Measurements from ENCODE around the gene CRIP3. TPM values are rescaled to one million over a fixed set of nuclear protein-coding genes. Genes with fewer than 3 reads are reported as not detected.

Gene CRIP3
- total and polyA plus RNA-seq, 4 donors: 1.1 to 9.5 (median 2.4) TPM

DNA sequence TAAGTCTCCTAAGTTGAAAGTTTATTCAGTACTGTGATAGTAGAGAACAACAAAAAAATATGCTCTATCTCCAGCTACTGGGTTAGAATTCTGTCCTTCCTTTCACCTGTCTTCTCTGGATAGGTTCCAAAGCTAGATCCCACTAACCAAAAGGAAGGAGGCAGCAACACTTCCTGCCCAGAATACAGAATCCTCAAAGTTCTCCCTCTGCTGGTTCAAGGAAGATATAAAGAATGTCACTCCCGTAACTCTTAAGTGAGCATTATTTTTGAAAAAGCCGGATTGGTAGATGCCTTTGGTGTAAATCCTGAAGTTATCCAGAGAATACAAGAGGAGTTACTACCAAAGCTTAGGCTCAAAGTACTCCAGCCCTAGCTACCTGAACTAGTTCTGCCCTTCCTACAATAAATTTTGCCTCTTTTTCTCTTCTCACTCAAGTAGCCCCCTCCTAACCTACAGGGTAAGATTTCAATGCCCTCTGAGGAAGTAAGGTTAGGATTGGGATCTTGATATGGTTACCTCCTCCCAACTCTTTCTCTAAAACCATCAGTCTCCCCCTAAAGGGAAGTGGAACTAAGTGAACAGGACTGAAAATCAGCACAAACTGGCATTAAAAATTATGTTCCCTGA is 26.0 kb upstream of the CRIP3 start:
- Histone ChIP-seq H3K4me1 (ENCODE audit: control insufficient read depth in 4 of 4, insufficient read depth in 4 of 4, low read length in 3 of 4) (peaks cover 0 to 2% (median 0%) of the 10 kb centered on the region in 4 donors), H3K9ac (ENCODE audit: low read depth in 1 of 2, low read length in 2 of 2) (no peak overlapping the region), H3K9me3 (ENCODE audit: control insufficient read depth in 4 of 4, low read length in 3 of 4) (no peaks in the 10 kb centered on the region), H3K4me3 (ENCODE audit: low read depth in 1 of 3, low read length in 3 of 3) (no peak overlapping the region), H3K27ac (ENCODE audit: low read depth in 1 of 2, low read length in 2 of 2) (no peak overlapping the region), H3K36me3 (ENCODE audit: control insufficient read depth in 4 of 4, insufficient read depth in 3 of 4, low read depth in 1 of 4, low read length in 3 of 4) (peaks cover 2 to 18% (median 9%) of the 10 kb centered on the region in 4 donors), H3K27me3 (ENCODE audit: control insufficient read depth in 4 of 4, insufficient read depth in 4 of 4, low read length in 3 of 4) (no peaks in the 10 kb centered on the region)
- 50% methylated on average over 2 of the region's 2 CpGs for WGBS
- DNase-seq (ENCODE audit: low spot score): no peak
- TF ChIP-seq YY1 (IDR thresholded peaks at IDR 0.05) (no peak), RAD21 (IDR thresholded peaks at IDR 0.05) (peak; percentile 71 to 77)
- TF ChIP-seq, protein P1, sequence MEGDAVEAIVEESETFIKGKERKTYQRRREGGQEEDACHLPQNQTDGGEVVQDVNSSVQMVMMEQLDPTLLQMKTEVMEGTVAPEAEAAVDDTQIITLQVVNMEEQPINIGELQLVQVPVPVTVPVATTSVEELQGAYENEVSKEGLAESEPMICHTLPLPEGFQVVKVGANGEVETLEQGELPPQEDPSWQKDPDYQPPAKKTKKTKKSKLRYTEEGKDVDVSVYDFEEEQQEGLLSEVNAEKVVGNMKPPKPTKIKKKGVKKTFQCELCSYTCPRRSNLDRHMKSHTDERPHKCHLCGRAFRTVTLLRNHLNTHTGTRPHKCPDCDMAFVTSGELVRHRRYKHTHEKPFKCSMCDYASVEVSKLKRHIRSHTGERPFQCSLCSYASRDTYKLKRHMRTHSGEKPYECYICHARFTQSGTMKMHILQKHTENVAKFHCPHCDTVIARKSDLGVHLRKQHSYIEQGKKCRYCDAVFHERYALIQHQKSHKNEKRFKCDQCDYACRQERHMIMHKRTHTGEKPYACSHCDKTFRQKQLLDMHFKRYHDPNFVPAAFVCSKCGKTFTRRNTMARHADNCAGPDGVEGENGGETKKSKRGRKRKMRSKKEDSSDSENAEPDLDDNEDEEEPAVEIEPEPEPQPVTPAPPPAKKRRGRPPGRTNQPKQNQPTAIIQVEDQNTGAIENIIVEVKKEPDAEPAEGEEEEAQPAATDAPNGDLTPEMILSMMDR (IDR thresholded peaks at IDR 0.05; ENCODE audit: low read depth, low read length, missing input control): peak; percentile 44

DNA sequence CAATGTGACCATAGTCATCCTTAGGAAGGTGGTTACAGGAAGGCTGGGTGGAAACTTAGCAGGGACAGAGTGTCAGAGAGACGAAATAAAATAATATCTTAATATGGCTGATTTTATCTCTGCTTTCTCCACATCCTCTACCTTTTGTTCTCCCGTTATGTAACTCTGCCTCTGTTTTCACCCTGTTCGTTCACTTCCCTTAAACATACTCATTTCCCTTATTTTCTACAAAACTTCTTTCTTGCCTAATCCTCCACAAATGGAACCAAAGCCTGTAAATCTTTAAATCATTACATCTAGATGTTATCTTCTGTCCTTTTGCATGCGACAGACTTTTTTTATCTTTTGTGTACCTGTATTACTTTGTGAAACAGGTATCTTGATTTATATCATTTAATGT is 23.3 kb upstream of the CRIP3 start:
- Histone ChIP-seq H3K4me1 (ENCODE audit: control insufficient read depth in 4 of 4, insufficient read depth in 4 of 4, low read length in 3 of 4) (peaks cover 0 to 2% (median 0%) of the 10 kb centered on the region in 4 donors), H3K36me3 (ENCODE audit: control insufficient read depth in 4 of 4, insufficient read depth in 3 of 4, low read depth in 1 of 4, low read length in 3 of 4) (peaks cover 0 to 5% (median 0%) of the 10 kb centered on the region in 4 donors), H3K9ac (ENCODE audit: low read depth in 1 of 2, low read length in 2 of 2) (no peak overlapping the region), H3K9me3 (ENCODE audit: control insufficient read depth in 4 of 4, low read length in 3 of 4) (no peaks in the 10 kb centered on the region), H3K27ac (ENCODE audit: low read depth in 1 of 2, low read length in 2 of 2) (no peak overlapping the region), H3K4me3 (ENCODE audit: low read depth in 1 of 3, low read length in 3 of 3) (no peak overlapping the region), H3K27me3 (ENCODE audit: control insufficient read depth in 4 of 4, insufficient read depth in 4 of 4, low read length in 3 of 4) (no peaks in the 10 kb centered on the region)
- no peak for DNase-seq (ENCODE audit: low spot score)
- no peak for TF ChIP-seq NR2F2 (IDR thresholded peaks at IDR 0.05)
- no peak for TF ChIP-seq GABPA (IDR thresholded peaks at IDR 0.05 in 1 of 2, conservative IDR thresholded peaks at IDR 0.05 in 1 of 2)
- TF ChIP-seq JUND (IDR thresholded peaks at IDR 0.05): no peak
- TF ChIP-seq, protein P1 (IDR thresholded peaks at IDR 0.05; ENCODE audit: low read depth, low read length, missing input control): no peak
- no peak for TF ChIP-seq YY1 (IDR thresholded peaks at IDR 0.05)
- TF ChIP-seq EGR1 (IDR thresholded peaks at IDR 0.05; ENCODE audit: low read depth in 2 of 2): no peak
- no peak for TF ChIP-seq HNF4G (IDR thresholded peaks at IDR 0.05)
- TF ChIP-seq, protein P2, sequence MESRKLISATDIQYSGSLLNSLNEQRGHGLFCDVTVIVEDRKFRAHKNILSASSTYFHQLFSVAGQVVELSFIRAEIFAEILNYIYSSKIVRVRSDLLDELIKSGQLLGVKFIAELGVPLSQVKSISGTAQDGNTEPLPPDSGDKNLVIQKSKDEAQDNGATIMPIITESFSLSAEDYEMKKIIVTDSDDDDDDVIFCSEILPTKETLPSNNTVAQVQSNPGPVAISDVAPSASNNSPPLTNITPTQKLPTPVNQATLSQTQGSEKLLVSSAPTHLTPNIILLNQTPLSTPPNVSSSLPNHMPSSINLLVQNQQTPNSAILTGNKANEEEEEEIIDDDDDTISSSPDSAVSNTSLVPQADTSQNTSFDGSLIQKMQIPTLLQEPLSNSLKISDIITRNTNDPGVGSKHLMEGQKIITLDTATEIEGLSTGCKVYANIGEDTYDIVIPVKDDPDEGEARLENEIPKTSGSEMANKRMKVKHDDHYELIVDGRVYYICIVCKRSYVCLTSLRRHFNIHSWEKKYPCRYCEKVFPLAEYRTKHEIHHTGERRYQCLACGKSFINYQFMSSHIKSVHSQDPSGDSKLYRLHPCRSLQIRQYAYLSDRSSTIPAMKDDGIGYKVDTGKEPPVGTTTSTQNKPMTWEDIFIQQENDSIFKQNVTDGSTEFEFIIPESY (IDR thresholded peaks at IDR 0.05): no peak
- TF ChIP-seq, protein P3, sequence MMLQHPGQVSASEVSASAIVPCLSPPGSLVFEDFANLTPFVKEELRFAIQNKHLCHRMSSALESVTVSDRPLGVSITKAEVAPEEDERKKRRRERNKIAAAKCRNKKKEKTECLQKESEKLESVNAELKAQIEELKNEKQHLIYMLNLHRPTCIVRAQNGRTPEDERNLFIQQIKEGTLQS (IDR thresholded peaks at IDR 0.05): no peak
- TF ChIP-seq FOXA2 (IDR thresholded peaks at IDR 0.05): no peak
- TF ChIP-seq TAF1 (conservative IDR thresholded peaks at IDR 0.05): no peak
- TF ChIP-seq HNF4A (conservative IDR thresholded peaks at IDR 0.05): no peak
- TF ChIP-seq RAD21 (IDR thresholded peaks at IDR 0.05): no peak
- no peak for TF ChIP-seq FOXA1 (IDR thresholded peaks at IDR 0.05)
- TF ChIP-seq, protein P4, sequence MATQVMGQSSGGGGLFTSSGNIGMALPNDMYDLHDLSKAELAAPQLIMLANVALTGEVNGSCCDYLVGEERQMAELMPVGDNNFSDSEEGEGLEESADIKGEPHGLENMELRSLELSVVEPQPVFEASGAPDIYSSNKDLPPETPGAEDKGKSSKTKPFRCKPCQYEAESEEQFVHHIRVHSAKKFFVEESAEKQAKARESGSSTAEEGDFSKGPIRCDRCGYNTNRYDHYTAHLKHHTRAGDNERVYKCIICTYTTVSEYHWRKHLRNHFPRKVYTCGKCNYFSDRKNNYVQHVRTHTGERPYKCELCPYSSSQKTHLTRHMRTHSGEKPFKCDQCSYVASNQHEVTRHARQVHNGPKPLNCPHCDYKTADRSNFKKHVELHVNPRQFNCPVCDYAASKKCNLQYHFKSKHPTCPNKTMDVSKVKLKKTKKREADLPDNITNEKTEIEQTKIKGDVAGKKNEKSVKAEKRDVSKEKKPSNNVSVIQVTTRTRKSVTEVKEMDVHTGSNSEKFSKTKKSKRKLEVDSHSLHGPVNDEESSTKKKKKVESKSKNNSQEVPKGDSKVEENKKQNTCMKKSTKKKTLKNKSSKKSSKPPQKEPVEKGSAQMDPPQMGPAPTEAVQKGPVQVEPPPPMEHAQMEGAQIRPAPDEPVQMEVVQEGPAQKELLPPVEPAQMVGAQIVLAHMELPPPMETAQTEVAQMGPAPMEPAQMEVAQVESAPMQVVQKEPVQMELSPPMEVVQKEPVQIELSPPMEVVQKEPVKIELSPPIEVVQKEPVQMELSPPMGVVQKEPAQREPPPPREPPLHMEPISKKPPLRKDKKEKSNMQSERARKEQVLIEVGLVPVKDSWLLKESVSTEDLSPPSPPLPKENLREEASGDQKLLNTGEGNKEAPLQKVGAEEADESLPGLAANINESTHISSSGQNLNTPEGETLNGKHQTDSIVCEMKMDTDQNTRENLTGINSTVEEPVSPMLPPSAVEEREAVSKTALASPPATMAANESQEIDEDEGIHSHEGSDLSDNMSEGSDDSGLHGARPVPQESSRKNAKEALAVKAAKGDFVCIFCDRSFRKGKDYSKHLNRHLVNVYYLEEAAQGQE (IDR thresholded peaks at IDR 0.05): no peak
- TF ChIP-seq, protein P5, sequence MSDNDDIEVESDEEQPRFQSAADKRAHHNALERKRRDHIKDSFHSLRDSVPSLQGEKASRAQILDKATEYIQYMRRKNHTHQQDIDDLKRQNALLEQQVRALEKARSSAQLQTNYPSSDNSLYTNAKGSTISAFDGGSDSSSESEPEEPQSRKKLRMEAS (IDR thresholded peaks at IDR 0.05): no peak
- TF ChIP-seq SP1 (IDR thresholded peaks at IDR 0.05): no peak
- no peak for TF ChIP-seq RXRA (IDR thresholded peaks at IDR 0.05)
- WGBS: 84% methylated on average over 4 of the region's 4 CpGs
